B cell (primary cell): ENCODE results near the gene RAD51D. TPM values are rescaled to one million over a fixed set of nuclear protein-coding genes. Genes with fewer than 3 reads are reported as not detected.

Source experiments
- ATAC-seq: fragments of 200-7000 bp; cut with Tn5 transposase; one replicate; pipeline ENCODE4 v1.10.0; 2021; ENCODE audit warnings: low read depth, mild to moderate bottlenecking, moderate number of reproducible peaks, moderate library complexity
- CTCF ChIA-PET: fragments of 350-600 bp; sonication (Branson Sonifier 250); formaldehyde crosslinking; loops from one replicate; lab custom pipeline; 2021; ENCODE audit warnings: antibody characterized with exemption, inconsistent platforms; lab: Charles Lee
- POLR2A ChIA-PET: fragments of 350-600 bp; sonication (Branson Sonifier 250); formaldehyde crosslinking; loops from one replicate; lab custom pipeline; 2021; ENCODE audit warnings: antibody characterized with exemption; lab: Charles Lee
- DNase-seq: peaks from one replicate; pipeline ENCODE4 v3.0.0; 2013
- H2AFZ ChIP-seq: 2 replicates; pipeline ENCODE4 v1.6.1; 2012; ENCODE audit warnings: mild to moderate bottlenecking, low read depth, low read length; ENCODE audit not compliant: insufficient read depth, poor library complexity, severe bottlenecking
- H3K27ac ChIP-seq, 2 donors: 1 replicate in 1 of 2; 2 replicates in 1 of 2; pipeline ENCODE4 v1.5.1; 2012 to 2013; ENCODE audit warnings: low read length in 2 of 2, mild to moderate bottlenecking in 2 of 2, moderate library complexity in 1 of 2
- H3K27me3 ChIP-seq, 4 experiments: fragments of 200-600 bp in 1 of 4; sonication (generic) in 1 of 4; replicated peaks in 1 of 4; 1 replicate in 2 of 4; 2 replicates in 2 of 4; pipeline versions ENCODE4 v1.6.1 to v1.7.0; 2013 to 2016; ENCODE audit warnings: low read length in 3 of 4, mild to moderate bottlenecking in 2 of 4, mixed read lengths in 1 of 4, moderate library complexity in 1 of 4; ENCODE audit not compliant: insufficient read depth in 4 of 4, control insufficient read depth in 3 of 4; ENCODE audit errors: control extremely low read depth in 1 of 4
- H3K36me3 ChIP-seq, 2 experiments: replicated peaks in 1 of 2; 1 replicate in 1 of 2; 2 replicates in 1 of 2; pipeline versions ENCODE4 v1.6.1 to v1.7.1; 2013; ENCODE audit warnings: low read length in 1 of 2; ENCODE audit not compliant: insufficient read depth in 2 of 2, control insufficient read depth in 1 of 2; ENCODE audit errors: control extremely low read depth in 1 of 2, extremely low read depth in 1 of 2
- H3K4me1 ChIP-seq, 2 donors: fragments of 200-600 bp in 1 of 2; sonication (generic) in 1 of 2; 1 replicate in 1 of 2; 2 replicates in 1 of 2; pipeline versions ENCODE4 v1.5.1 to v1.6.1; 2013 to 2017; ENCODE audit warnings: low read length in 2 of 2; ENCODE audit not compliant: control insufficient read depth in 2 of 2, insufficient read depth in 2 of 2
- H3K4me2 ChIP-seq: replicated peaks from 2 replicates; pipeline ENCODE3; 2012; ENCODE audit warnings: mild to moderate bottlenecking, low read depth, low read length; ENCODE audit not compliant: poor library complexity, severe bottlenecking
- H3K4me3 ChIP-seq, 5 experiments: fragments of 200-600 bp in 1 of 5; sonication (generic) in 1 of 5; 1 replicate in 3 of 5; 2 replicates in 2 of 5; pipeline versions ENCODE4 v1.5.1 to v1.7.0; 2011 to 2016; ENCODE audit warnings: low read length in 4 of 5, mild to moderate bottlenecking in 4 of 5, low read depth in 2 of 5, control low read depth in 1 of 5, moderate library complexity in 1 of 5; ENCODE audit not compliant: insufficient read depth in 1 of 5; ENCODE audit errors: control extremely low read depth in 1 of 5, extremely low read depth in 1 of 5
- H3K79me2 ChIP-seq: fragments of 200-600 bp; sonication (generic); one replicate; pipeline ENCODE4 v1.6.0; 2016; ENCODE audit warnings: low read length; ENCODE audit not compliant: control insufficient read depth, insufficient read depth
- H3K9ac ChIP-seq: fragments of 200-600 bp; sonication (generic); 2 replicates; pipeline ENCODE4 v1.6.1; 2017; ENCODE audit warnings: mild to moderate bottlenecking, low read length, moderate library complexity
- H3K9me3 ChIP-seq, 3 donors: one replicate each; pipeline versions ENCODE4 v1.6.1 to v1.7.1; 2013; ENCODE audit warnings: low read length in 2 of 3; ENCODE audit not compliant: control insufficient read depth in 2 of 3, insufficient read depth in 1 of 3; ENCODE audit errors: control extremely low read depth in 1 of 3
- H4K20me1 ChIP-seq: 2 replicates; pipeline ENCODE4 v1.6.0; 2012; ENCODE audit warnings: mild to moderate bottlenecking, low read length; ENCODE audit not compliant: insufficient read depth, control insufficient read depth, poor library complexity, severe bottlenecking
- H3K27ac Mint-ChIP-seq: one replicate; pipeline ENCODE4 v1.8.0; 2021; ENCODE audit warnings: mixed read lengths
- H3K27me3 Mint-ChIP-seq: one replicate; pipeline ENCODE4 v1.8.0; 2021; ENCODE audit warnings: mixed read lengths
- H3K4me1 Mint-ChIP-seq: one replicate; pipeline ENCODE4 v1.8.0; 2021; ENCODE audit warnings: mixed read lengths
- H3K4me3 Mint-ChIP-seq: one replicate; pipeline ENCODE4 v1.8.0; 2021; ENCODE audit warnings: mixed read lengths
- H3K9me3 Mint-ChIP-seq: one replicate; pipeline ENCODE4 v1.8.0; 2022; ENCODE audit warnings: mixed read lengths; ENCODE audit not compliant: insufficient read depth
- CTCF ChIP-seq: fragments of 200-600 bp; IDR thresholded peaks from one replicate; pipeline ENCODE4 v1.8.0; 2022; ENCODE audit warnings: antibody characterized with exemption, mild to moderate bottlenecking
- EZH2 ChIP-seq: IDR thresholded peaks from 2 replicates; pipeline ENCODE4 v1.6.1; 2012; ENCODE audit warnings: borderline replicate concordance, low read depth, mild to moderate bottlenecking, moderate library complexity, low read length; ENCODE audit not compliant: insufficient read depth, poor library complexity, severe bottlenecking
- WGBS: methylation state at CpG from one replicate; pipeline ENCODE4 v1.1.5; 2013; ENCODE audit warnings: missing lambda C conversion rate; ENCODE audit not compliant: insufficient coverage; 5-methylcytosine and 5-hydroxymethylcytosine counted together
- intact Hi-C: fragments of 100-400 bp; cut with micrococcal nuclease; formaldehyde crosslinking; loops from one replicate; pipeline ENCODE4 v1.10.0; 2022
- polyA plus RNA-seq: library from polyadenylated mRNA; depleted of rRNA; stranded (reverse); fragments of >200 nt; gene quantifications from 2 replicates; pipeline ENCODE4 v1.2.3, GENCODE V29; 2012
- total RNA-seq, 2 donors: library from RNA; stranded (reverse); fragments of 120-200 nt in 1 of 2; gene quantifications; 1 replicate in 1 of 2; 2 replicates in 1 of 2; pipeline versions ENCODE4 v1.2.3 to v1.2.4, GENCODE V29; 2013 to 2022

The RAD51D gene
- total and polyA plus RNA-seq, 2 donors (not counting 1 experiment from before 2014, with no cell fraction given): 12.8 to 29.4 TPM

- Histone ChIP-seq H3K4me3 (no peak overlapping the region), H3K36me3 (peaks cover 0 to 80% of the 10 kb centered on the region in 2 experiments), H3K79me2 (peaks cover 5% of the 10 kb centered on the region), H3K9me3 (no peaks in the 10 kb centered on the region), H2AFZ (no peak overlapping the region), H3K4me1 (no peaks in the 10 kb centered on the region), H3K4me2 (no peak overlapping the region), H4K20me1 (no peaks in the 10 kb centered on the region), H3K27me3 (no peaks in the 10 kb centered on the region), H3K9ac (no peak overlapping the region), H3K27ac (no peak overlapping the region)
- ChIA-PET POLR2A (no interaction called here), CTCF (no interaction called here)
- intact Hi-C loops: no loop called here
- TF ChIP-seq CTCF (no peak), EZH2 (no peak)
- no peak for ATAC-seq
- Mint-ChIP-seq H3K4me1 (no peaks in the 10 kb centered on the region), H3K27me3 (no peaks in the 10 kb centered on the region), H3K27ac (no peak overlapping the region), H3K9me3 (no peaks in the 10 kb centered on the region), H3K4me3 (no peak overlapping the region)
- 93% methylated on average over 3 of the region's 6 CpGs for WGBS
- no peak for DNase-seq
These were observed 15.7 kb upstream of the RAD51D start for GRCh38 chr17:35135322-35135721.

GRCh38 chr17:35132816-35133550 is 13.3 kb upstream of the RAD51D start:
- Histone ChIP-seq H3K4me1 (no peaks in the 10 kb centered on the region), H3K9ac (no peak overlapping the region), H3K79me2 (no peaks in the 10 kb centered on the region), H3K27ac (no peak overlapping the region), H3K9me3 (no peaks in the 10 kb centered on the region), H3K4me2 (no peak overlapping the region), H3K4me3 (no peak overlapping the region), H3K27me3 (no peaks in the 10 kb centered on the region), H3K36me3 (peaks cover 0 to 65% of the 10 kb centered on the region in 2 experiments), H4K20me1 (no peaks in the 10 kb centered on the region), H2AFZ (no peak overlapping the region)
- Mint-ChIP-seq H3K4me1 (no peaks in the 10 kb centered on the region), H3K9me3 (no peaks in the 10 kb centered on the region), H3K27me3 (no peaks in the 10 kb centered on the region), H3K27ac (no peak overlapping the region), H3K4me3 (no peak overlapping the region)
- CTCF ChIA-PET: interaction anchor here (1.0 kb wide), 1 partner anchor 630 kb away, joined by 4 read pairs; no protein-coding TSS in a partner anchor
- POLR2A ChIA-PET: no interaction called here
- DNase-seq: no peak
- intact Hi-C loops: no loop called here
- TF ChIP-seq EZH2: no peak
- no peak for TF ChIP-seq CTCF
- 94% methylated on average over 18 of the region's 22 CpGs for WGBS
- ATAC-seq: no peak
